Measurements from ENCODE around the gene C19orf73.
"Not testable (repeated sequence)": the region's sequence is repeated elsewhere in the genome, so short reads cannot be mapped to it uniquely, and the experiment has no call there.

The C19orf73 gene

DNA sequence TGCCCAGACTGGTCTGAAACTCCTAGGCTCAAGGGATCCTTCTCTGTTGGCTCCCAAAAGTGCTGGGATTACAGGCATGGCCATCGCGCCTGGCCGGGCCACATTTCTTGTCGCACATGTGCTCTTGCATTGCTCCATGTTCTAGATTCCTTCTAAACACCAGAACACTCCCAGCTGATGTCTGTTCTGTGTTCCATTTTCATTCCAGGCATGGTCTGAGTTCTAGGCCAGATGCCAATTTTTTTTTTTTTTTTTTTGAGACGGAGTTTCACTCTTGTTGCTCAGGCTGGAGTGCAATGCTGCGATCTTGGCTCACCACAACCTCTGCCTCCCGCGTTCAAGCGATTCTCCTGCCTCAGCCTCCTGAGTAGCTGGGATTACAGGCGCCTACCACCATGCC lies 2.9 kb upstream of the C19orf73 start:
- not testable (repeated sequence) for DNase-seq (ENCODE audit: low read depth)

DNA sequence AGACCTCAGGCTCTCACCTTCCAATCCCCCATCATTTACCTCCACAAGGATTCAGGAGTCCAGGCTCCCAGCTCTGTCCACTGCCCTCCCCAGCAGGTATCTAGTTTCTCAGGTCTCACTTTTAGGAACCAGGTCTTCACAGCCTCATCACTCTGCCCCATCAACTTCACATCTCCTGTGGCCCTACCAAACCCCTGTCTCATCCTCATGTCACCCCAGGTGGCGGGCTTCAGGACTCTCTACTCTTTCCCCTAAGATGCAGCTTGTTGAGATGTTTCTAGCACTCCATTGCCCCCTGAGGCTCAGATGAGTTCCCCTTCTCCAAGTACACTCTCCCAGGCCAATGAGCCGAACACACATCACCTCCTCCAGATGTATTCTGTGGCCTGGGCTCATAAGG lies 1.9 kb upstream of the C19orf73 start:
- no peak for DNase-seq (ENCODE audit: low read depth)

DNA sequence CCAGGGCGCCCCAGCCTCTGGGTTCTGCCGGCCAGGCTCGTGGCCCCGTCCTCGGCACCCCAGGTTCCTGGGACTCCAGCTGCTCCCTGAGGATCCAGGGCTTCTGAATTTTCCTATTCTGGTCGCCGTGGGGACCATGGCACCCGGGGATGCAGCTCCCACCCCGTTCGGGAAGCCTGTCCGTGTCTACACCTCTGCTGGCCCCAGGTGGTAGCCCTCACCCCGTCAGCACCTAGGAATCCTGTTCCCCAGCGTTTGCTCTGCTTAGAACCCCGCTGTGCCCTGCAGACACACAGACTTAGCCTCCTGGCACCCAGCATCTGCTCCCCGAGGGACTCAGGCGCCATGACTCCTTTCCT lies 1.4 kb upstream of the C19orf73 start:
- no peak for DNase-seq (ENCODE audit: low read depth)

DNA sequence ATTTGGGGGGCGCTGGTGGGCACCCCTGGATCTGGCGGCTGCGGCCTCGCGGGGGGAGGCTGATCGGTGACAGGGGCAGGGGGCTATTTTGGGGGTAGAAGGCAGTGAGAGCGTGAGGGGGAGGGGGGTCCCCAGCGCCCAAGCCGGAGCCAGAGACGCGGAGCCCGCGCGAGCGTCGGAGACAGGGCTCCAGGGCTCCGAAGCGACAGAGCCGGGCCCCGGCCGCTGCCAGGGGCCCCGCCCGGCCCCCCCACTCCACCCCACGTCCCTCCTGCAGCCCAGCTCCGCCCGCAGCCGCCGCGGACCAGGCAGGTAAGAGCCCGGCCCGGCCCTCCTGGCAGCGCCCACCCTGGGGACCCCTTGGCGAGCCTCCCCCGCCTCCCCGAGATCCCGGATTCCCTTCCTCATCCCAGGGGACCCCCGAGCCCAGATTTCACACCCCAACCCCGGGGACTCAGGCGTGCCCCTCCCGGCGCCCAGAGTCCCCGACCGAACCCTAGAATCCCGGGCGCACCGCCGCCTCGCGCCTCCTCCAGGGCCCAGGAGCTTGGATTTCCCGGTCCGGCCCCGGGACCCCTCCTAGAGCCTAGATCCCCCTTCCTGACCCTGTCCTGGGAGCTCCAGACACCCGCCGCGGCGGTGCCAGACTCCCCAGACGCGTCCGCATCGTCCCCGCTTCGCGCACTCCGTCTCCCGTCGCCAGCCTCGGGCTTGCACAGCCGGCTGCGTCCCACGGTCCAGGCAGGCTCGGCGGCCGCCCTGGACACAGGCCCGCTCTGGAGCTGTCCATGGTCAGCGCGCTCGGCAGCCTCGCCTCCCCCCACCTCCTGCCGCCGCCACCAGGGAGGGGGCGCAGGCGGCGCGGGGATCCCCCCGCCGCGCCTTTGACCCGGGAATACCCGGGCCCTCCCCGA lies 725 bp upstream of the C19orf73 start, which contains the start of gene PPFIA3:
Gene PPFIA3 (plus strand): TSS at position 134 of the 914 bp plus-strand sequence. CDS start 8,330 bp downstream, outside the sequence.
- peak; percentile 8 for DNase-seq (ENCODE audit: low read depth)

DNA sequence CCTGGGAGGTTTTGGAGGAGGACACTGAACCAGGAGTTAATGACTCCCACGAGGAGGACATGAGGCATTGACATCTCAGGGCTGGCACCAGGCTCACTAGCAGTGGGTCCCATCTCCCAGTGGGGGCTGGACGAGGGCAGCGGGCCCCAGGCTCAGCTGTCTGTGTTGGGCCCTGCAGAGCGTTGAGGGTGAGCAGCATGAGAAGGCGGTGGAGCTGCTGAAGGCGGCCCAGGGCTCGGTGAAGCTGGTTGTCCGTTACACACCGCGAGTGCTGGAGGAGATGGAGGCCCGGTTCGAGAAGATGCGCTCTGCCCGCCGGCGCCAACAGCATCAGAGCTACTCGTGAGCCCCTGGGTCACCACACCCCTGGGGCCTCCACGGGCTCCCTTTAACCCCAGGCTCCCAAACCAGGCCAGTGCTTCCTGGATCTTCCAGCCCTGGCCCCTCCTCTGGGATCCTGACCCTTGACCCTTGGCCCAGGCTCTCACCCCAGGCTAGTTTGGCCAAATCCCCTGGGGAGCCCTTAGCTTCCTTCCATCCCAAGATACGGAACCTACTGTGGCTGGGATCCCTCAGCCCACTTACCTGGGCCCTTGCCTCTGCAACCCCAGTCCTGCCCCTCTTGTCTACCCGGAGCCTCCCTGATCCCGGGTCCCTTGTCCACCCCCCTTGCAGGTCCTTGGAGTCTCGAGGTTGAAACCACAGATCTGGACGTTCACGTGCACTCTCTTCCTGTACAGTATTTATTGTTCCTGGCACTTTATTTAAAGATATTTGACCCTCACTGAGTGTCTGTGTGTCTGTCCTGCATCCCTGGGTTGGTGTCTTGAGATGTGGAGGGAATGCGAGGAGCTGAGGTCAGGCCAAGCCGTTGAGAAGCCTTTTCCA lies 1.0 kb downstream of the C19orf73 start:
- no peak for DNase-seq (ENCODE audit: low read depth)

DNA sequence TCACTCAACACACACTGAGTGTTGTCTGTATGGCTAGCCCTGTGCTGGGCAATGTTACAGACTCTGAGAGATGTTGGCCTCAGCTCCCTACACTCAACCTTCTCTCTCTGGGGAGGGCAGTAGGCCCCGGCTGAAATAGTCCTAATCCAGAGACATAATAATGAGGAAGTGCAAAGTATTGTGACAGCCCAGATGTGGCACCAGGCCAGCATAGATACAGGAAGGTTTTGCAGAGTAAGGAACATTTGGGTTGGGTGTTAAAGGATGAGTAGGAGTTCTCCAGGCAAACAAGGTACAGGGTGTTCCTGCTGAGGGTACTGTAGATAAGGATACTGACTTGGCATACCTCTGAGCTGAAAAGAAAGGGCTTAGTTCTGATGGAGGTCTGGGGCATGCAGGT lies 2.4 kb downstream of the C19orf73 start:
- DNase-seq (ENCODE audit: low read depth): no peak

DNA sequence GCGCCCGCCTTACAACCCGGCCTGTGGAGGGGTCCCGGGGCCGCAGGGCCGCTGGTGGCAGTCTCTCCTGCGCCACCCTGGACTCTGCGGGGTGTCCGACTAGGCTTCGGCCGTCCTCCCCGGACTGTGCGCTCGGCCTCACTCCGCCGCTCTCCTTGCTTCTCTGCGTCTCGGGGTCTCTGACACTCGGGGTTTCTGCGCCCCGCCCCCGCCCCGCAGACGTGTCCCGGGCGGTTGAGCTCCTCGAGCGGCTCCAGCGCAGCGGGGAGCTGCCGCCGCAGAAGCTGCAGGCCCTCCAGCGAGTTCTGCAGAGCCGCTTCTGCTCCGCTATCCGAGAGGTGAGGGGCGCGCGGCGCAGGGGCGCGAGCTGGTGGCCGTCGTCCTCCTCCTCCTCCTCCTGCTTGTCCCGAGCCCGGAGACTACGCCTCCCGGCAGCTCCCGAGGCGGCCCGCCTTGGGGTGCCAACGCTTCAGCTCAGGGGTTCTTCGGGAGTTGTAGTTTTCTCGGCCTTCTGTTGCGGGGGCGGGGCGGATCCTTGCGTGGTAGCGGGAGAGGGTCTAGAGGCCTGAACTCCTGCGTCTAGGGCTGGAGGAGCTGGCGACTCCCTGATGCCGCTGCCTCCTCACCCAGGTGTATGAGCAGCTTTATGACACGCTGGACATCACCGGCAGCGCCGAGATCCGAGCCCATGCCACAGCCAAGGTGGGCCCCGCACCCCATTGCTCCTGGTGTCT lies 4.1 kb downstream of the C19orf73 start:
- peak; percentile 21 for DNase-seq (ENCODE audit: low read depth)

DNA sequence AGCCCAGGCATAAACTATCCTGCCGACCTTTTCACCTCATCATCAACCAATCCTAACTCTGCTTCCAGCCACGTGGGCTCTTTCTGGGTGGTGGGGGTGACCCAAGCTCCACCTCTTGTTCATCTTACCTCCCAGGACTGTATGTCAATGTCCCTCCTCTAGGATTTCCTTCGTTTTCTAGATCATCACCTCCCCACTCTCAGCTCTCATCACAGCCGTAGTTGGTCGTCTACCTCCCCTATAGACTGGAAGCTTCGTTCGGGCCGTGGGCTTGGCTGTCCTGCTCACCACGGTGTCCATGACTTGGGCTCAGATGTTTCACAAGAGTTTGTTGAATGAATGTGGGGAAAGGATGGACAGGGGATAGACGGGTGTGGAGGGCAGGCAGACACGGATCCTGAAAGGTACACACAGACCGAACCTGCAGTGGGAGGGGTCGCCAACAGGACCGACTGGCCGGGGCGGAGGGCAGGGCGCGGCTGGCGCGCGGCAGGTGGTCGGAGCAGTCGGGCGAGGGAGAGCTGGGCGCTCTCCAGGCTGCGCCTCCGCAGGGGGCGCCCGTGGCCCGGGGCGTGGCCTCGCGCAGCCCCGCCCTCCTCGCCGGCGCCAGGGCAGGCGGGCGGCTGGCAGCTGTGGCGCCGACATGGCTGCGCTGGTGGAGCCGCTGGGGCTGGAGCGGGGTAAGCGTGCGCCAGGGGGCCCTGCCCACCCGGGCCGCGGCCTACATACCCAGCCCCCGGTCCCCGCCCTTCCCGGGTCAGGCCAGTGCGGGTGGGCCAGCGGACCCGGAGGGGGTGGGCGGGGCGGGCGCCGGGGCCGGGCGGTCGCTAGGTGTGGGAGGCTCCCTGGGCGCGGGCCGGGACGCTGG lies 4.9 kb downstream of the C19orf73 start, which contains the start of gene LIN7B:
Gene LIN7B (plus strand): TSS at position 609 of the 868 bp plus-strand sequence. CDS start 35 bp downstream, at position 644.
- peak; percentile 65 for DNase-seq (ENCODE audit: low read depth)

DNA sequence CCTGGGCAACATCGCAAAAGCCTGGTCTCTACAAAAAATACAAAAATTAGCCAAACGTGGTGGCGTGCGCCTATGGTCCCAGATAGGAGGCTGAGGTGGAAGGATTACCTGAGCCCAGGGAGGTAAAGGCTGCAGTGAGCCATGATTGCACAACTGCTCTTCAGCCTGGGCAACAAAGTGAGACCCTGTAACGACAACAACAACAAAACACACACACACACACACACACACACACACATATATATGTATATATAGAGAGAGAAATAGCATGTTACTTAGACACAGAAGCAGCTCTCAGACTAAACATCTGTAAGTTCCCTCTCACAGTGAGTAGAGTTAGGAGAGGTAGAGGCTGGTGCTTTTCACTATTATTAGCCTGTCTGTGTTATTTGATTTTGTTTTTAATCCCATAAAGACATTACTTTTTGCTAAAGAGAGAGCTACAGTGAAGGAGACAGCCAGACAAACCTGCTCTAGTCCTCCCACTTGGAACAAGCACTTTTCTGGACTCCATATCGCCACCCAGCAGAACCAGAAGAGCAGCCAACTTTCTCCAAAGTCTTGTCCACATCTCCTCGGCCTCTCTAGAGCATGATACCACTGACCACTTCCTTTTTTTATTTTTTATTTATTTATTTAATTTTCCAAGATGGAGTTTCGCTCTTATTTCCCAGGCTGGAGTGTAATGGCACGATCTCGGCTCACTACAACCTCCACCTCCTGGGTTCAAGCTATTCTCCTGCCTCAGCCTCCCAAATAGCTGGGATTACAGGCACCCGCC lies 7.5 kb downstream of the C19orf73 start:
- no peak for DNase-seq (ENCODE audit: low read depth)

DNA sequence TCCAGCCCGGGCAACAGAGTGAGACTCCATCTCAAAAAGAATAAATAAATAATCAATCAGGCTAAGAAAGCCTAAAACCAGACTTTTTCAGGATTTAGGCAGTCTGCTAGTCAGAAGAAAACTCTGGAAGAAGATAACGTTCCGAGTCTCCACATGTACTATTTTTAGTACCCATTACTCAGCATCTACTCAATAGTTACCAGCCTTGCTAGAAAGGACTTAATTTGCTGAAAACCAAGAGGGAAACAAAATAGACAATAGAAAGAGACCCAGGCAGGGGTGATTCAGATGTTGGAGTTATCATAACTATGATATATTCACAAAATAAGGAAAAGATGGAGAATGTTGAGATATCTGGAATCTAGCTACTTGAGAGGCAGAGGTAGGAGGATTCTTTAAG lies 8.4 kb downstream of the C19orf73 start:
- DNase-seq (ENCODE audit: low read depth): no peak

DNA sequence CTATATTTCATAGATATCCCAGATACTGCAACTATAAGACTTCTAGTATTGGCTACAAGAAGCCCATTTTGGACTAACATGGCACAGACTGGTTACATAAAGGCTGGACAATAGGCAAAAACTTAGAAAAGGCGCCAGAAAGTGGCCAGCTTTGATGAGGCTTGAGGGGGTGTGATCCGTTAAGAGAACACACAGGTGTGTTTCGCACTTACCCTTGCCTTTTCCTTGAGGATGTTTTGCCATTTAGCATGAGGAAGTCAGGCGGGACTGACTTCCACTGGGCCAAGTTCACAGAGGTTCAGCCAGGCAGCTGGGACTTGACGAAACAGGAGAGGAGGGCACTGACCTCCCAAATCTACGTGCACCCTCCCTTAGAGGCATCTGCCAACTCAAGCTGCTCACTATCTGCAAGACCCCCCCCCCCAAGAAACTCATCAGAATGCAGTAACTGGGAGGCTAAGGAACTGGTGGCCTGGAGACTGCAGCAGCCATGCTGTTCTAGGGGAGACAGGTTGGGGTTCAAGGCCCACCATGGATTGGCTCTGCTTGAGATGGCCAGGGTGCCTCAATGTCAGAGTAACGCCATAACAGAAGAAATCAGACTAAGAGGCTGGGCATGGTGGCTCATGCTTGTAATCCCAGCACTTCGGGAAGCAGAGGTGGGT lies 9.2 kb downstream of the C19orf73 start:
- no peak for DNase-seq (ENCODE audit: low read depth)

DNA sequence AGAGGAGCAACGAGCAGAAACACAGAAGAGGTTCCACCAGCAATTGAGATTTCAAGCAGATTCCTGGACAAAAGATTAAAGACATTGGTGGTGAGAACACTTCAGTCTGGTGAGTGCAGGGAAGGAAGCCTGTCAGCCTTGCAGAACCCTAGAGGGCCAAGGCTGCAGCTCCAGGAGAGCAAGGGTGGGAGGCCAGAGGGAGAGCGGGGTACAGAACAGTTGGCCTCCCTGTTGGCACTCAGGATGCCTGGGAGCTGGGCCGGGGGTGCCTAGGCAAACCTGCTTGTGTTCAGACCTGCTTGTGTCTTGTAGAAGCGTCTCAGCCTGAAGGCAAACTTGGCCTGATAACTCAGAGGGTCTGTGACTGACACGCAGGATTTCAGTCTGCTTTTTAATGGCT lies 9.9 kb downstream of the C19orf73 start:
- no peak for DNase-seq (ENCODE audit: low read depth)

DNA sequence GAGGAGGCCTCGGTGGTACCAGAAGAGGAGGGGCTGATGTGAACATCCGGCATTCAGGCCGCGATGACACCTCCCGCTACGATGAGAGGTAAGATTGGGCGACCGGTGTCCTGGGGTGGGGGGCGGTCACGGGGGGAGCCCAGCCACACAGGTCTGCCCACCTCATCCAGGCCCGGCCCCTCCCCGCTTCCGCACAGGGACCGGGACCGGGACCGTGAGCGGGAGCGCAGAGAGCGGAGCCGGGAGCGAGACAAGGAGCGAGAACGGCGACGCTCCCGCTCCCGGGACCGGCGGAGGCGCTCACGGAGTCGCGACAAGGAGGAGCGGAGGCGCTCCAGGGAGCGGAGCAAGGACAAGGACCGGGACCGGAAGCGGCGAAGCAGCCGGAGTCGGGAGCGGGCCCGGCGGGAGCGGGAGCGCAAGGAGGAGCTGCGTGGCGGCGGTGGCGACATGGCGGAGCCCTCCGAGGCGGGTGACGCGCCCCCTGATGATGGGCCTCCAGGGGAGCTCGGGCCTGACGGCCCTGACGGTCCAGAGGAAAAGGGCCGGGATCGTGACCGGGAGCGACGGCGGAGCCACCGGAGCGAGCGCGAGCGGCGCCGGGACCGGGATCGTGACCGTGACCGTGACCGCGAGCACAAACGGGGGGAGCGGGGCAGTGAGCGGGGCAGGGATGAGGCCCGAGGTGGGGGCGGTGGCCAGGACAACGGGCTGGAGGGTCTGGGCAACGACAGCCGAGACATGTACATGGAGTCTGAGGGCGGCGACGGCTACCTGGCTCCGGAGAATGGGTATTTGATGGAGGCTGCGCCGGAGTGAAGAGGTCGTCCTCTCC lies 11.1 kb downstream of the C19orf73 start:
- no peak for DNase-seq (ENCODE audit: low read depth)

DNA sequence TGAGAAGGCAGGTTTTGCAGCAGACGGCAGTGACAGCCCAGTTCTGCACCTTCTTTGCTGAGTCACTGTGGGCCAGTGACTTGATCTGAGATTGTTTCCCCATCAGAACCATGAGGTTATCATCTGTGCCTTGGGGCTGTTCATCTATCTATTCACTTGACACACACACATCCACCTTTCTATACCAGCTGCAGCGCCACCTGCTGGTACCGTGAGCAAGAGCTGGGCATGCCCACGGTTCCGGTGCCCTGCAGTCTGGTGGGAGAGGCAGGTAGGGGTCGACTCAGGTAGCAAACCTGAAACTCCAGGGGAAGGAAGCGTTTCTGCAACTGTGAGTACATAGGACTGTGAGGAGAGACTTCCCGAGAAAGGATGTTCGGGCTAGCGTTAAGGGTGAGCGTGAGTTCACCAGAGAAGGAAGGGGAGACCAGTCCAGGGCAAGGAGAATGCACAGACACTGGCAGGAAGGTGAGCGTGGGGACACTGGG lies 12.3 kb downstream of the C19orf73 start:
- peak; percentile 53 for DNase-seq (ENCODE audit: low read depth)

DNA sequence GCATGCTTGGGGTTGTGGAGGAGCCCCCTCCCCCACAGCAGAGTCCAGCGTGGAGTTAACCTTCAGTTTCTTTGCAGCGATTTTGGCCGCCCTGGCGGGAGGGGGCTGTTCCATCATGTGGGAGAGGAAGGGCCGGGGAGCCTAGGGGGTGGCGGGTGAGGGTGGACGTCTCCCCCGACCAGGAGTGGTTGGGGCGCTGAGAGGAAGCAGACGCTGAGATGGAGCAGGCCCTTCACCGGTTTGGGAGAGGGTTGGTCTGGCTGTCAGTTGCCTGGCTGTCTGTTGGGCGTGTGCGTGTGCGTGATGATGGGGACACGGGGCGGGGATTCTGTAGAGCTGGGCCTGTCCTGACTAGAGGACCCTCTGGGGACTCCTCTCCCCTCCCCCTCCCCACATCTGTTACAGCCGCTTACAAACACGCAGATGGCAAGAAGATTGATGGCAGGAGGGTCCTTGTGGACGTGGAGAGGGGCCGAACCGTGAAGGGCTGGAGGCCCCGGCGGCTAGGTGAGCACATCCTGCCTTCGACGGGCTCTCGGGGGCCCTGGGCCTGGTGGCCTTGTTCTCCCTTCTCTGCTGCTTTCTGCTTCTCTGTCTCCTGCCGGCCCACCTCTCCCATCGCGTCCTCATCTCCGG lies 14.6 kb downstream of the C19orf73 start:
- DNase-seq (ENCODE audit: low read depth): no peak

DNA sequence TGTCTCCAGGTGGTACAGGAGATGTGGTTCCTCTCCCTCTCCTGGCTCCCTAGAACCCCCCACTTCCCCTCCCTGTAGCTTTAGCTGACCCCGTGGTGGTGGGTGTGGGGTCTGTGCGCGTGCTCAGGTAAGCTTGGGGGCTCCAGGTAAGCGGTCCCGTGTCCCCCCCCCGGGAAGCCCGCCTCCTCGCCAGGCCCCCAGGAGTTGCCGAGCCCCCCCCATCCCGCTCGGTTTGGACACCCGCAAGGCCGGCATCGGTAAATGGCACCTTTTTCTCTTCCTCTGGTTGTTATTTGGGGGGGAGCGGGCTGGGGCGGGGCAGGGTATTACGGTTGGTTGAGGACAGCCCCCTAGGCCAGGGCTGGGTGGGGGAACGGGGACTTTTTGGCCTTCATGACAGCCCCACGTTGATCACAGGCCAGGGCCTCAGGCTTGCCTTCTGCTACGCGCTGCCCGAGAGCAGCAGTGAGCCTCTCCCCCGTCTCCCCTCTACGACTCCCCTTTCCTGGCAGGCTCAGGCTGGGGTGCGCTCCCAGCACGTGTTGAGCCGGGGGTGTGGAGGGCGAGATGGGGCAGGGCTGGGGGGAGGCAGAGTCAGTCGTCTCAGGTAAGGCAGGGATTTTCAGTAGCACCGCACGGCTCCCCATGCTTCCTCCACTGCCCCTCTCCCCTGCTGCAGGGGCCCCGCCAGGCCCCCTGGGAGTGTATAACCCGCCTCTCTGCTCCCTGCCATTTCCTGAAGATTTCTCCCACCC lies 15.4 kb downstream of the C19orf73 start:
- no peak for DNase-seq (ENCODE audit: low read depth)

DNA sequence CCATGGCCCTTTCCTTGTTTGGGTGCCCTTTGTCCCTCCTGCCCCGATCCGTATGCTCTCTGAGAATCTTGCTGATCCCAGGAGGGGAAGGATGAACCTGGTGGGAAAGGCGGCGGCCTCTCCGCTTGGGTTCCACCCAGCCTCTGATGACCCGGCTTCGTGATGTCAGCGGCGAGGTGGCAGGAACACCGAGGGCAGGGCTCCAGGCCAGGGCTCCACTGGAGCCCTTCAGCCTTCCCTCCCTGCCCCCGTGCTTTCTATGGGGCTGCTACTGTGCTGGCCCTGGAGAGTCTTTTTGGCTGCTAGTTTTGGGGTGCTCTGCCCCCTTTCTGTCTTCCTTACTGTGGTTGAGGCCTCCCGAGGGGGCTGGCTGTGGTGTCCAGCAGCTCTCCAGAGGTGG lies 16.6 kb downstream of the C19orf73 start:
- DNase-seq (ENCODE audit: low read depth): no peak

All from activated T-helper 9 cell treated with anti-CD3 and anti-CD28 coated beads, Interleukin-2, amount 50 U/mL, for 16 hours (primary cell).